ENCODE results near the gene ADAMTSL5. TPM values are rescaled to one million over a fixed set of nuclear protein-coding genes. Genes with fewer than 3 reads are reported as not detected.
A peak's percentile ranks its signal among the peaks of the same experiment; 100 is the strongest.

Gene ADAMTSL5
- total RNA-seq, 2 experiments from 2014 or later = 4.2 to 5.4 TPM

DNA sequence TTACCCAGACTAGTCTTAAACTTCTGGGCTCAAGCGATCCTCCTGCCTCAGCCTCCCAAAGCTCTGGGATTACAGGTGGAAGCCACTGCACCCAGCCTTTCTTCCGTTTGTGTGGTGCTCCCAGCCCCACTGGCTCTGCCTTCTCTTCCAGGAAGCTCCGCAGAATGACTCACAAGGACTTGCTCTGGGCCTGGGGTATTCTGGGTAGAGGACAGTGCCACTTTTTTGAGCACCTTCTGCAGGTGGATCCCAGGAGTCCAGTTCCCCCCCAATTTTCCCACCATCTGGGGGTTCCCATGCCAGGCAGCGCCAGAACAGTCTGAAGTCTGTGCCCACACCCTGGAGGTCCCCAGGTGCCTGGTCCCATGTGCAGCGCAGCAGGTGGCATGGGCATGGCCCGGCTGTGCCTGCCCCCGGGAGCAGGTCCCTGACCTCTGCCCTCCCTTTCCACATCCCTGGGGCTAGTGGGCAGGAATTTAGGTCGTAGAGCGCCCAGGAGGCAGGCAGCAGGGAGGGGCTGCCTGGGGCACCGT is 20.3 kb downstream of the ADAMTSL5 start:
- CTCF ChIA-PET = interaction anchor here (0.6 to 3.1 kb wide), 2 partner anchors 9 to 152 kb away, joined by 3 to 8 read pairs; no protein-coding TSS in a partner anchor
- H3K27me3 Mint-ChIP-seq = peaks cover 15% of the 10 kb centered on the region
- no peak for DNase-seq
- H3K9me3 Mint-ChIP-seq = no peaks in the 10 kb centered on the region
- H3K4me3 Mint-ChIP-seq = no peak overlapping the region
- H3K36me3 Mint-ChIP-seq (ENCODE audit: low read depth) = no peaks in the 10 kb centered on the region
- POLR2A ChIA-PET = no interaction called here
- peaks cover 16% of the 10 kb centered on the region for H3K4me1 Mint-ChIP-seq
- H3K27ac Mint-ChIP-seq = no peak overlapping the region

DNA sequence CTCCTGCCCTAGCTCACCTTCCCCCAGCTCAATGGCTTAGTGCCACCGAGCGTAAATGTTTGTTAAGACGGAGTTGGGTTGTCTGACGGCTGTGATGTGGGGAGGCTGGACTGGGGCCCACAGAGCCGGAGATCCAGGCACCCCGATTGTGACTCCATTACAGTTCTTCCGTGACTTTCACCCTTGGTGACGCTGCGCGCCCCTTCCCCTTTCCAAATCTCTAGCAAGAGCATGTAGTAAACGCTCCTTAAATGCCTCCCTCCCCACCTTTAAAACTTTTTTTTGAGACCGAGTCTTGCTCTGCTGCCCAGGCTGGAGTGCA is 21.0 kb downstream of the ADAMTSL5 start:
- H3K4me1 Mint-ChIP-seq = peaks cover 16% of the 10 kb centered on the region
- DNase-seq = no peak
- POLR2A ChIA-PET = no interaction called here
- CTCF ChIA-PET = interaction anchor here (0.6 to 3.1 kb wide), 3 partner anchors 10 to 153 kb away, joined by 3 to 8 read pairs (median 3); no protein-coding TSS in a partner anchor
- H3K4me3 Mint-ChIP-seq = peak overlapping the region; percentile 66
- peak overlapping the region; percentile 6 for H3K27ac Mint-ChIP-seq
- H3K27me3 Mint-ChIP-seq = peaks cover 15% of the 10 kb centered on the region
- H3K36me3 Mint-ChIP-seq (ENCODE audit: low read depth) = no peaks in the 10 kb centered on the region
- no peaks in the 10 kb centered on the region for H3K9me3 Mint-ChIP-seq

DNA sequence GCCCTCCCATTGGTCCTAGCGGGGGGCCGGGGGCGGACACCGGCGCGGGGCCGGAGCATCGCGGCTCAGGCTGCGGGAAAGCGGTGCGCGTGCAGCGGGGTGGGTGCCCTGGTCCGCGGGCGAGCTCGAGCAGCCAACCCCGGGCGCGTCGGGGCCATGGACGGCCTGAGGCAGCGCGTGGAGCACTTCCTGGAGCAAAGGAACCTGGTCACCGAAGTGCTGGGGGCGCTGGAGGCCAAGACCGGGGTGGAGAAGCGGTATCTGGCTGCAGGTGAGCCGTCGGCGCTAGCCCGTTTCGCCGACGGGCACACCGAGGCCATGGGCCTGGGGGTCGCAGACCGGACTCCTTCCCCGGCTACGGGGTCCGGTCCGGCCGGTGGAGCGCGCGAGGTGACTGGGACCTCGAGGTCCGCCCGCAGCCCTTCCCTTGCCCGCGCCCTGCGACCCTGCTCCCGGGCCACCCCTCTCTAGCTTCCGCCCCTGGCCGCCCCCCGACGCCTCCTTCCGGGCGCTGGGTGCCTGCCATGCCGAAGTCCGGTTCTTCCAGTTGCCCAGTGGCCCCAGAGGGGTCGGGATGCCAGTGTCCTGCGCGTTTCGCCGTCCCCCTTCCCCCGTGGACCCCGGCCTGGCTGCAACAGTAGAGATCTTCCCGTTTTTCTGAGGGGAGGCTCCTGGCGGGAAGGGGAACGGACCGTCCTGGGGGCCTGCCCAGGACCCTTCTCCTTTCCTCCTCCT is 21.5 kb downstream of the ADAMTSL5 start, which contains the start of gene REEP6:
TSS of gene REEP6 (plus strand) at position 68 of the 735 bp plus-strand sequence. CDS start at position 157, 89 bp downstream.
- peak within 1 kb of the TSS; percentile 84 for H3K4me3 Mint-ChIP-seq
- ChIA-PET POLR2A (no interaction called here), CTCF (interaction anchor here (0.6 to 3.1 kb wide), 5 partner anchors 11 to 175 kb away, joined by 3 to 8 read pairs (median 3); no protein-coding TSS in a partner anchor)
- DNase-seq = no peak
- H3K9me3 Mint-ChIP-seq = no peaks in the 10 kb centered on the region
- no peaks in the 10 kb centered on the region for H3K36me3 Mint-ChIP-seq (ENCODE audit: low read depth)
- peak within 1 kb of the TSS; percentile 85 for H3K27ac Mint-ChIP-seq
- H3K4me1 Mint-ChIP-seq = peaks cover 16% of the 10 kb centered on the region
- peaks cover 15% of the 10 kb centered on the region for H3K27me3 Mint-ChIP-seq

DNA sequence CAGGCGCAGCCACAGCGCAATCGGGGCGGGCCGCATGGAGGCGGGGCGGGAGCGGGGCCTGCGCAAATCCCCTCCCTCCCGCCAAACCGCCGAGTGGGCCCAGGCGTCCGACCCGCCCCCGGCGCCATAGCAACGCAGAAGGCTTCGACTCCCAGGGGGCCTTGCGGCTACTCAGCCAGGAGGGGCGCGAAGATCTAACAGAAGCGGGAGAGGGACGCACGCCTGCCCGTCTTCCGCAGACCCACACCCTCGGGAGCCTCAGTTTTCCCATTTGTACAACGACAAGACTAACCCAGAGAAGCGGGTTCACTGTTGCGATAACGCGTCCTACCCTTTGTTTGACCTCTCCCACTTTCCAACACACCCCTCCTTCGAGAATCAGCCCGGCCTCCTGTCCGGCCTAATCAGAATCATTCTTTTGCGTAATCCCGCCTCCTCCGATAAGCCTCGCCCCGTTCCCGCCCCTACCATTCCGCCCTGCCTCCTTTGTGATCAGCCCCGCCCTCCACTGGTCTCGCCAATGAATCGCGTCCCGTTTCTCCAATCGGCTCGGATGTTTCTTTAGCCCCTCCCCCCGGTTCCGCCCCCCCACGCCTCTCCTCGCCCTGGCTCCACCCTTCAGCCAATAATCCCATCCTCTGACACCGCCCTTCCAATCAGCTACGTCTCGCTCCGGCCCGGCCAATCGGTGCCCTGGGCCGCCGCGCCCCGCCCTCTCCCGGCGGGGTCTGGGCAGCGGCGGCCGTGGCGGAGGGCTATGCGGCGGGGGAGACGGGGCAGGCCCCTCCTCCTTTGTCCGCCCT is 22.3 kb downstream of the ADAMTSL5 start, which contains the start of gene PCSK4:
TSS of gene PCSK4 (minus strand) at position 40 of the 803 bp plus-strand sequence. CDS start at position 36, 4 bp downstream.
- DNase-seq = peak; percentile 97
- Mint-ChIP-seq H3K36me3 (ENCODE audit: low read depth) (no peaks in the 10 kb centered on the region), H3K4me1 (peaks cover 16% of the 10 kb centered on the region), H3K27me3 (peaks cover 15% of the 10 kb centered on the region), H3K27ac (peak within 1 kb of the TSS; percentile 85), H3K9me3 (no peaks in the 10 kb centered on the region), H3K4me3 (peak within 1 kb of the TSS; percentile 84)
- CTCF ChIA-PET = interaction anchor here (0.6 to 3.1 kb wide), 5 partner anchors 10 to 175 kb away, joined by 3 to 8 read pairs (median 3); no protein-coding TSS in a partner anchor
- POLR2A ChIA-PET = no interaction called here

DNA sequence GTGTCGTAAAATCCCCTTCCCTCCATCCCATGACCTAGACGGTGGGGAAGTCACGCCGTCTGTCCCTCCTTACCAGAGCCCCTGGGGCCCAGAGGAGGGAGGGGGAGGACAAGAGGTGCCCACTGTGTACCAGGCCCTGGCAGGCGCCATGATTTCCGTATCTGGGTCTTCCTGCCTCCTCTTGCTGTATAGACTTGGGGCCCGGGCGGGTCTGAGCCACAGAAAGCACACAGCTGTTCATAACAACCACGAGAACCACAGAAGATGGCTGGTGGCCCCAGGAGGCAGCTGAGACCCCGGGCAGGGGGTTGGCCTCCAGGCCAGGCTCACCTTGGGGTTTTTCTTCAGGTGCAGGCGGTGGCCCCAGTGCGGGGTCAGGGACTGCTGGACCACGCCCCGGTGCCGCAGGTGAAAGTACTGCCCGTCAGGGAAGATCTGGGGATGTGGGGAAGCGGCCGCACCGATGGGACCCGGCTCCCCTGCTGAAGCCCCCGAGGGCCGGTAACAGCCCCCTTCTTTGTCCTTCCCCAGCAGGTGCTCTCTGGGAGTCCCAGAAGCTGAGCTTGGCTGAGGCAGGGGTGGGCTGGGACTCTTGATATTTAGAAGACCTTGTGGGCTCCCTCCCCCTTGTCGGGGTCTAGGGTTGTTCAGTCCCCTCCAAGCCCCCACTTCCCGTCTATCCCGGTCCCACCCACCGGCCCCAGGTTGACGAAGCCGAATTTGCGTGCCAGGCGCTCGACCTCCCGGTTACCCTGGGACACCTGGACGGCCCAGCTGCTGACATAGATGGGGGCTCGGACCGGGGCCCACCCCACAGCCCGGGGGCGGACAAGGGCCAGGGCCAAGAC is 23.1 kb downstream of the ADAMTSL5 start:
- Mint-ChIP-seq H3K27me3 (peaks cover 15% of the 10 kb centered on the region), H3K4me3 (peak overlapping the region; percentile 65), H3K36me3 (ENCODE audit: low read depth) (no peaks in the 10 kb centered on the region), H3K27ac (peak overlapping the region; percentile 79), H3K4me1 (peaks cover 16% of the 10 kb centered on the region), H3K9me3 (no peaks in the 10 kb centered on the region)
- peak; percentile 38 for DNase-seq
- POLR2A ChIA-PET = no interaction called here
- CTCF ChIA-PET = interaction anchor here (1.2 to 3.1 kb wide), 2 partner anchors 12 kb away, joined by 4 to 8 read pairs; no protein-coding TSS in a partner anchor

DNA sequence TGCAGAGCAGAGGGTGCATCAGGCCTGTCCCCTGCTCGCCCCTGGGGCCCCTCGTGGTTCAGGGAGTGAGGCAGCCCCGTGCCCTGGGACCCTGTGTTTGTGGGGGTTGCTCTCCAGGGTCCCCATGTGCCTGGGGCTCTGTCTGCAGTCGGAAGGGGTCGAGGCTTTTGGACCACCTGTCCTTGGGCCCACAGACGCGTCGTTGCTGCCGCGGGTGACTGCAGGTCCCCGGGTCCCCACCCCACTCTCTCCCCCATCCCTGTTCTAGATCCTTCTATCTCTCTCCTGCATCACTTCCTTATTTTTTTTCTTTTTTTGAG is 24.6 kb downstream of the ADAMTSL5 start:
- POLR2A ChIA-PET = no interaction called here
- no peak overlapping the region for H3K4me3 Mint-ChIP-seq
- no peak overlapping the region for H3K27ac Mint-ChIP-seq
- no peak for DNase-seq
- CTCF ChIA-PET = interaction anchor here (1.3 kb wide), 1 partner anchor 222 kb away, joined by 3 read pairs; no protein-coding TSS in a partner anchor
- no peaks in the 10 kb centered on the region for H3K36me3 Mint-ChIP-seq (ENCODE audit: low read depth)
- no peaks in the 10 kb centered on the region for H3K9me3 Mint-ChIP-seq
- H3K27me3 Mint-ChIP-seq = peaks cover 15% of the 10 kb centered on the region
- peaks cover 16% of the 10 kb centered on the region for H3K4me1 Mint-ChIP-seq

DNA sequence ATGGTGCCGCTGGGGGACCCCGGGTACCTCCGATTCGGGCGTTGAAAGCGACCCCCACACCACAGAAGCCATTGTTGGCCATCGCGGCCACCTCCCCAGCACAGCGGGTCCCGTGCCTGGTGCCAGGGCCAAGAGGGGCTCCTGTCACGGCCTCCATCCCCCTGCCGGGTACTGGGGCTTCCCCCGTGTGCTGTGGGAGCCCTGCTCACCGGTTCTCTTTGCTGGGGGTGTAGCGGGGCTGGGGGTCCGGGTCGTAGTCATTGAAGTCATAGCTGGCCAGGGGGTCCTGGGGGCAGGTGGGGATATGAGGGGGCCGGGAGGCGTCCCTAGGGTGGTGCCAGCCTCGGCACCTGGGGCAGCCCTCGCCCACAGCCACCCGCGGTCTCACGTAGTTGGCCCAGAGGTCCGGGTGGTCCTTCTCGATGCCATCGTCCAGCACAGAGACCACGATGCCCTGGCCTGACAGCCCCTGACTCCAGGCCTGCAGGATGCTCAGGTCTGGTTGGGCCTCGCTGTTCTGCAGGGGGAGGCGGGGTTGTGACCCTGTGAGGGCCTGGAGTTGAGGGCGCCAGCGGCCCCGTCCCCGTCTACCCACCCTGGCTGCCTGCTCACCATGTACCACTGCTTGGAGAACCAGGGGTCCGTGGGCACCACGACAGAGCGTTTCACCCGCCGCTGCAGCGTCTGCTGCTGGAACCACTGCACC is 25.1 kb downstream of the ADAMTSL5 start:
- H3K27me3 Mint-ChIP-seq = peaks cover 10% of the 10 kb centered on the region
- ChIA-PET POLR2A (no interaction called here), CTCF (interaction anchor here (1.3 kb wide), 1 partner anchor 221 kb away, joined by 3 read pairs; no protein-coding TSS in a partner anchor)
- DNase-seq = no peak
- H3K4me3 Mint-ChIP-seq = no peak overlapping the region
- no peak overlapping the region for H3K27ac Mint-ChIP-seq
- peaks cover 16% of the 10 kb centered on the region for H3K4me1 Mint-ChIP-seq
- H3K36me3 Mint-ChIP-seq (ENCODE audit: low read depth) = no peaks in the 10 kb centered on the region
- H3K9me3 Mint-ChIP-seq = no peaks in the 10 kb centered on the region

DNA sequence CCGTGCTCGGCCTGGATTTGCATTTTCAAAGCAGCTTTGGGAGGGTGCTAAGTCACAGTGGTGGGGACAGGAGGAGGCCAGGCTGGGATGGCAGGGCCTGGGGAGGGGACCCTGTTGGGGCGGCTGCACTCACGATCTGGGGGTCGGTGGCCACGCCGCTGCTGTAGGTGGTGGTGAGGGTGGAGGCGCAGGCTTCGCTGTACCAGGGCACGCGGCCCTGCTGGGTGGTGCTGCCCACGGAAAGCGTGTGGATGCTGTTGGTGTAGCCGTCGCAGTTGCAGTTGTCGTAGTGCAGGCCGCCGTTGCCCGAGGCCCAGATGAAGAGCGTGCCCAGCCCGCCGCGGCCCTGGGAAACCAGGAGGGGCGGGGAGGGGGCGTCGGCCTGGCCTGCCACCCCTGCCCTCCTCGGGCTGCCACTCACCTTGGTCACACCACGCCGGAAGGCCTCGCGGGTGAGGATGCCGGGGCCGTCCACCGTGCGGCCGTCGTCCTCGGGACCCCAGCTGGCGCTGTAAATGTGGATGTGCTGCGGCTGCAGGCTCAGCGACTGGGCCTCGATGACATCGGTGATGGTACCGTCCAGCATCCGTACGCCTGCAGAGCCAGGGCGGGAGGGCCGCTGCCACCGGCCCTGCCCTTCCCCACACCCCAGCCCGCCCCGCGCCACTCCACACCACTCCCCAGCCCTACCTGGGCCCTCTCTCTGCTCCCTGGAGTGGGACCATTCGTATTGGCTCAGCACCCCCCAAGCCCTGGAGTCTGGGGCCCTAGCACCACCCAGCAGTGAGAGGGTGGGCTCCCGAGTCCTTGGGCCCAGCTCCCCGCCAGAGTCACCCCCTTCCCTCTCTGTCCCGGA is 25.9 kb downstream of the ADAMTSL5 start:
- no peak overlapping the region for H3K4me3 Mint-ChIP-seq
- POLR2A ChIA-PET = no interaction called here

DNA sequence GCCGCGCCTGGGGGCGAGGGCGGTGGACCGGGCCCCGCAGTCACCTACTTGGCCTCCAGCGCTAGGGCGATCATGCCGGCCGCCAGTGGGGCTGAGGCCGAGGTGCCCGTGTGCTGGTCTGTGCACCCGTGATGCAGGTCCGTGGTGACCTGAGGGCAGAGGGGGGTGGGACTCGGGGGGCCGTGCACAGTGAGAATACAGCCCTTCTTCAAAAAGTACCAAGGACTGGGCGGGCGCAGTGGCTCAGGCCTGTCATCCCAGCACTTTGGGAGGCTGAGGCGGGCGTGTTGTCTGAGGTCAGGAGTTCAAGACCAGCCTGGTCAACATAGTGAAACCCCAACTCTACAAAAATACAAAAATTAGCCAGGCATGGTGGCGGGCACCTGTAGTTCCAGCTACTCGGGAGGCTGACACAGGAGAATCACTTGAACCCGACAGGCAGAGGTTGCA is 28.8 kb downstream of the ADAMTSL5 start:
- Mint-ChIP-seq H3K27ac (no peak overlapping the region), H3K27me3 (no peaks in the 10 kb centered on the region), H3K36me3 (ENCODE audit: low read depth) (peaks cover 2% of the 10 kb centered on the region), H3K4me1 (peaks cover 8% of the 10 kb centered on the region), H3K9me3 (no peaks in the 10 kb centered on the region), H3K4me3 (no peak overlapping the region)
- ChIA-PET POLR2A (no interaction called here), CTCF (no interaction called here)
- no peak for DNase-seq

More for the DNA sequence above, 25.9 kb downstream of the ADAMTSL5 start:
- Mint-ChIP-seq H3K27ac (no peak overlapping the region), H3K27me3 (peaks cover 4% of the 10 kb centered on the region), H3K9me3 (no peaks in the 10 kb centered on the region), H3K36me3 (ENCODE audit: low read depth) (no peaks in the 10 kb centered on the region), H3K4me1 (peaks cover 15% of the 10 kb centered on the region)
- no peak for DNase-seq
- CTCF ChIA-PET = no interaction called here

DNA sequence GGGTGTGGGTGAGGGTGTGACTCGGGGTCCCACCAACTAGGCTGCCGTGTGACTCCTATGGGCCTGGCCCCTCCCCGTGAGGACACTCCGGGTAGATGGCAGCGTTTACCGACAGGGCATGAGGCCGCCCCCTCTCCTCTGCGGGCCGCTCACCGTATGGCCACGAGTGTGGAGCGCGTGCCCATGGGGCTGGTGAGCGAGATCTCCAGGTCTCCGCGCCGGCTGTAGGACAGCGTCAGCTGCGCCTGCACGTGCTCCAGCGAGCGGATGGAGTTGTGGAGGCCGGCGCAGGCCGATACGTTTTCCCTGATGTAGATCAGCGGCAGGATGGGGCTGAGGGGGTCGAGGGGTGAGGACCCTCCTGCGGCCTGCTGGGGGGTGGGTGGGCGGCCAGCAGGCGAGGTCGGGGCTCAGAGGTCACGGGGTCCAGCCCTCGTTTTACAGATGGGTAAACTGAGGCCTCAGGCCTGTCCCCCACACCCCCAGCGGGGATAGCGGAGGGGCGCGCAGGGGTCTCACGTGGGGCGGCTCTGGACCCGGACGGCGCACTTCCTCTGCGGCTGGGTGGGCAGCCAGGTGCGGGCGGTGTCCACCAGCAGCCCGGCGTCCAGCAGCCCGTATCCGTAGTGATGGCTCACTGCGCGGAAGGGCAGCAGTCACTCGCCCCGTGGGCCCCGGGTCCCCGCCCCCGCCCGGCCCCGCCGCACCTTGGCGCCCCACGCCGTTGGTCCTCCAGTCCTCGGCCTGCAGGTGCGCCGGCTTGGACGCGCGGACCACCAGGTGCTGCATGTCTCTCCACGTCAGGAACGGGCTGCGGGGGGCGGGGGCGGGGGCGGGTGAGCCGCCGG is 29.5 kb downstream of the ADAMTSL5 start:
- Mint-ChIP-seq H3K4me1 (peaks cover 9% of the 10 kb centered on the region), H3K4me3 (no peak overlapping the region), H3K27me3 (no peaks in the 10 kb centered on the region), H3K9me3 (no peaks in the 10 kb centered on the region), H3K36me3 (ENCODE audit: low read depth) (peaks cover 3% of the 10 kb centered on the region), H3K27ac (no peak overlapping the region)
- ChIA-PET CTCF (no interaction called here), POLR2A (no interaction called here)
- no peak for DNase-seq

All from activated CD4-positive, alpha-beta T cell treated with anti-CD3 and anti-CD28 coated beads, Interleukin-2, amount 10 ng/mL, durations not matched to agents 7 days and 5 days (primary cell).